Esophagus squamous epithelium (tissue), 4 donors: ENCODE data around the gene KCTD1.

ENCODE experiments used
- CTCF ChIP-seq, 6 experiments: fragments of 450-650 bp in 4 of 6; fragments of 200-600 bp in 2 of 6; sonication (generic) in 2 of 6; IDR thresholded peaks; one replicate each; pipeline ENCODE4 v1.5.1; 2016 to 2019; ENCODE audit warnings: antibody characterized with exemption in 6 of 6, mild to moderate bottlenecking in 4 of 6, moderate library complexity in 4 of 6
- POLR2A ChIP-seq, 4 donors: fragments of 450-650 bp; IDR thresholded peaks; one replicate each; pipeline ENCODE4 v1.6.1; 2017; ENCODE audit warnings: antibody characterized with exemption in 4 of 4, mild to moderate bottlenecking in 4 of 4, moderate library complexity in 3 of 4

DNA sequence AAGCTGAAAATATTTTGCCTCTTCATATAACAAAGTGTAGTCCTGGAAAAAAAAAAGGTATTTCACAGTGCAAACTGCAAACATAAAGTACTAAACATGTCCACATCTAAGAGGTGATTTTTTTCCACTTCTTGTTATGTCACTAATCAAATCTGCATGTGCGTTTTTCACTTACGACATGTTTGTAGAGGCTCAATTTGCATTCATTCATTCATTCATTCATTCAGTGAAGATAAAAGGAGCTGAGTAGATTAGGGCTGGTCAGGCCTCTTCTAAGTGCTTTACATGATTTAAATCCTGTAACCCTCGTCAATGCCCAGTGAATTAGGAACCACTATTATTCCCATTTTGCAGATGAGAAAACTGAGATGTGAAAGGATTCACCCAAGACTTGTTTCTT, 88.5 kb downstream of the KCTD1 start:
- TF ChIP-seq CTCF (IDR thresholded peaks at IDR 0.05) (no peak), POLR2A (IDR thresholded peaks at IDR 0.05) (no peak)
